Measurements from ENCODE around the gene ASPA. TPM values are rescaled to one million over a fixed set of nuclear protein-coding genes. Genes with fewer than 3 reads are reported as not detected.
"Not testable (repeated sequence)": the region's sequence is repeated elsewhere in the genome, so short reads cannot be mapped to it uniquely, and the experiment has no call there.

ASPA gene
- total and polyA plus RNA-seq, 9 donors = 1.0 to 4.4 (median 3.1) TPM

GRCh38 chr17:3505008-3505407, 29.2 kb downstream of the ASPA start:
- WGBS (ENCODE audit: insufficient coverage) = 94% methylated on average over 6 of the region's 7 CpGs
- DNase-seq = no peak

GRCh38 chr17:3506054-3506453, 30.3 kb downstream of the ASPA start:
- H3K27ac ChIP-seq (ENCODE audit: low read length) = no peak overlapping the region
- no peaks in the 10 kb centered on the region for H3K27me3 ChIP-seq (ENCODE audit: control insufficient read depth, insufficient read depth, low read length)
- H3K9me3 ChIP-seq (replicated peaks; ENCODE audit: control insufficient read depth, low read depth, low read length) = no peaks in the 10 kb centered on the region
- H3K4me3 ChIP-seq (ENCODE audit: low read length) = no peak overlapping the region
- WGBS (ENCODE audit: insufficient coverage) = 100% methylated on average over 2 of the region's 2 CpGs
- peaks cover 7% of the 10 kb centered on the region for H3K4me1 ChIP-seq (ENCODE audit: control insufficient read depth, insufficient read depth, low read length)
- H3K36me3 ChIP-seq (ENCODE audit: control insufficient read depth, insufficient read depth, low read length) = no peaks in the 10 kb centered on the region
- no peak for DNase-seq

More at GRCh38 chr17:3505008-3505407, 29.2 kb downstream of the ASPA start:
- Histone ChIP-seq H3K27ac (ENCODE audit: low read length) (no peak overlapping the region), H3K9me3 (replicated peaks; ENCODE audit: control insufficient read depth, low read depth, low read length) (peaks cover 3% of the 10 kb centered on the region), H3K4me3 (ENCODE audit: low read length) (no peak overlapping the region), H3K4me1 (ENCODE audit: control insufficient read depth, insufficient read depth, low read length) (peaks cover 7% of the 10 kb centered on the region), H3K27me3 (ENCODE audit: control insufficient read depth, insufficient read depth, low read length) (no peaks in the 10 kb centered on the region), H3K36me3 (ENCODE audit: control insufficient read depth, insufficient read depth, low read length) (no peaks in the 10 kb centered on the region)

- no peak for DNase-seq
- peaks cover 11% of the 10 kb centered on the region for H3K4me1 ChIP-seq (ENCODE audit: control insufficient read depth, insufficient read depth, low read length)
- no peak overlapping the region for H3K4me3 ChIP-seq (ENCODE audit: low read length)
- WGBS (ENCODE audit: insufficient coverage) = no CpG with 5 or more reads among the region's 1 CpG
- H3K36me3 ChIP-seq (ENCODE audit: control insufficient read depth, insufficient read depth, low read length) = no peaks in the 10 kb centered on the region
- no peaks in the 10 kb centered on the region for H3K9me3 ChIP-seq (replicated peaks; ENCODE audit: control insufficient read depth, low read depth, low read length)
- H3K27ac ChIP-seq (ENCODE audit: low read length) = no peak overlapping the region
- no peaks in the 10 kb centered on the region for H3K27me3 ChIP-seq (ENCODE audit: control insufficient read depth, insufficient read depth, low read length)
Measured at GRCh38 chr17:3507071-3507470, 31.3 kb downstream of the ASPA start.

GRCh38 chr17:3507869-3508268, 32.1 kb downstream of the ASPA start:
- no peaks in the 10 kb centered on the region for H3K27me3 ChIP-seq (ENCODE audit: control insufficient read depth, insufficient read depth, low read length)
- H3K9me3 ChIP-seq (replicated peaks; ENCODE audit: control insufficient read depth, low read depth, low read length) = no peaks in the 10 kb centered on the region
- no peak for DNase-seq
- H3K4me1 ChIP-seq (ENCODE audit: control insufficient read depth, insufficient read depth, low read length) = peaks cover 14% of the 10 kb centered on the region
- no peaks in the 10 kb centered on the region for H3K36me3 ChIP-seq (ENCODE audit: control insufficient read depth, insufficient read depth, low read length)
- WGBS (ENCODE audit: insufficient coverage) = 80% methylated on average over 1 of the region's 3 CpGs
- H3K4me3 ChIP-seq (ENCODE audit: low read length) = no peak overlapping the region
- H3K27ac ChIP-seq (ENCODE audit: low read length) = no peak overlapping the region

- no peak overlapping the region for H3K27ac ChIP-seq (ENCODE audit: low read length)
- 98% methylated on average over 5 of the region's 7 CpGs for WGBS (ENCODE audit: insufficient coverage)
- DNase-seq = no peak
- H3K4me3 ChIP-seq (ENCODE audit: low read length) = no peak overlapping the region
- H3K27me3 ChIP-seq (ENCODE audit: control insufficient read depth, insufficient read depth, low read length) = no peaks in the 10 kb centered on the region
- H3K4me1 ChIP-seq (ENCODE audit: control insufficient read depth, insufficient read depth, low read length) = peaks cover 24% of the 10 kb centered on the region
- no peaks in the 10 kb centered on the region for H3K36me3 ChIP-seq (ENCODE audit: control insufficient read depth, insufficient read depth, low read length)
- no peaks in the 10 kb centered on the region for H3K9me3 ChIP-seq (replicated peaks; ENCODE audit: control insufficient read depth, low read depth, low read length)
Measured at GRCh38 chr17:3510090-3510489, 34.3 kb downstream of the ASPA start.

GRCh38 chr17:3511852-3512504, 36.2 kb downstream of the ASPA start:
- 41% methylated on average over 5 of the region's 8 CpGs for WGBS (ENCODE audit: insufficient coverage)
- Histone ChIP-seq H3K27me3 (ENCODE audit: control insufficient read depth, insufficient read depth, low read length) (no peaks in the 10 kb centered on the region), H3K27ac (ENCODE audit: low read length) (peak overlapping the region; percentile 83), H3K36me3 (ENCODE audit: control insufficient read depth, insufficient read depth, low read length) (no peaks in the 10 kb centered on the region), H3K4me1 (ENCODE audit: control insufficient read depth, insufficient read depth, low read length) (peaks cover 24% of the 10 kb centered on the region), H3K9me3 (replicated peaks; ENCODE audit: control insufficient read depth, low read depth, low read length) (no peaks in the 10 kb centered on the region), H3K4me3 (ENCODE audit: low read length) (no peak overlapping the region)
- DNase-seq = peak; percentile 51

- whole genome bisulfite sequencing (ENCODE audit: insufficient coverage) = 18% methylated on average over 15 of the region's 20 CpGs
- DNase-seq = peak; percentile 95
- no peak overlapping the region for H3K4me3 ChIP-seq (ENCODE audit: low read length)
Measured at GRCh38 chr17:3512505-3513171, 36.8 kb downstream of the ASPA start.

GRCh38 chr17:3513305-3514035, 37.7 kb downstream of the ASPA start:
- no peaks in the 10 kb centered on the region for H3K9me3 ChIP-seq (replicated peaks; ENCODE audit: control insufficient read depth, low read depth, low read length)
- H3K4me1 ChIP-seq (ENCODE audit: control insufficient read depth, insufficient read depth, low read length) = peaks cover 24% of the 10 kb centered on the region
- 39% methylated on average over 4 of the region's 23 CpGs for whole genome bisulfite sequencing (ENCODE audit: insufficient coverage)
- H3K27ac ChIP-seq (ENCODE audit: low read length) = peak overlapping the region; percentile 83
- H3K36me3 ChIP-seq (ENCODE audit: control insufficient read depth, insufficient read depth, low read length) = no peaks in the 10 kb centered on the region
- no peaks in the 10 kb centered on the region for H3K27me3 ChIP-seq (ENCODE audit: control insufficient read depth, insufficient read depth, low read length)
- DNase-seq = no peak
- H3K4me3 ChIP-seq (ENCODE audit: low read length) = no peak overlapping the region

More at GRCh38 chr17:3512505-3513171, 36.8 kb downstream of the ASPA start:
- H3K36me3 ChIP-seq (ENCODE audit: control insufficient read depth, insufficient read depth, low read length) = no peaks in the 10 kb centered on the region
- no peaks in the 10 kb centered on the region for H3K27me3 ChIP-seq (ENCODE audit: control insufficient read depth, insufficient read depth, low read length)
- H3K4me1 ChIP-seq (ENCODE audit: control insufficient read depth, insufficient read depth, low read length) = peaks cover 24% of the 10 kb centered on the region
- H3K9me3 ChIP-seq (replicated peaks; ENCODE audit: control insufficient read depth, low read depth, low read length) = no peaks in the 10 kb centered on the region
- peak overlapping the region; percentile 83 for H3K27ac ChIP-seq (ENCODE audit: low read length)

GRCh38 chr17:3514167-3514566, 38.4 kb downstream of the ASPA start:
- not testable (repeated sequence) for DNase-seq; H3K36me3 ChIP-seq (ENCODE audit: control insufficient read depth, insufficient read depth, low read length); H3K4me3 ChIP-seq (ENCODE audit: low read length); H3K9me3 ChIP-seq (replicated peaks; ENCODE audit: control insufficient read depth, low read depth, low read length); H3K27ac ChIP-seq (ENCODE audit: low read length); H3K27me3 ChIP-seq (ENCODE audit: control insufficient read depth, insufficient read depth, low read length)
- 95% methylated on average over 10 of the region's 11 CpGs for WGBS (ENCODE audit: insufficient coverage)
- H3K4me1 ChIP-seq (ENCODE audit: control insufficient read depth, insufficient read depth, low read length) = peaks cover 24% of the 10 kb centered on the region

GRCh38 chr17:3514873-3515272, 39.1 kb downstream of the ASPA start:
- H3K27me3 ChIP-seq (ENCODE audit: control insufficient read depth, insufficient read depth, low read length) = no peaks in the 10 kb centered on the region
- H3K4me3 ChIP-seq (ENCODE audit: low read length) = no peak overlapping the region
- no peaks in the 10 kb centered on the region for H3K36me3 ChIP-seq (ENCODE audit: control insufficient read depth, insufficient read depth, low read length)
- no peak for DNase-seq
- peaks cover 24% of the 10 kb centered on the region for H3K4me1 ChIP-seq (ENCODE audit: control insufficient read depth, insufficient read depth, low read length)
- no peak overlapping the region for H3K27ac ChIP-seq (ENCODE audit: low read length)
- WGBS (ENCODE audit: insufficient coverage) = 90% methylated on average over 9 of the region's 9 CpGs
- no peaks in the 10 kb centered on the region for H3K9me3 ChIP-seq (replicated peaks; ENCODE audit: control insufficient read depth, low read depth, low read length)

Data from muscle of leg (tissue), 11 donors.